Ishikawa (cell line): ENCODE measurements around the gene AURKB.

Source experiments
- CEBPB ChIP-seq: IDR thresholded peaks from 2 replicates; pipeline ENCODE4 v1.6.1; 2012
- CREB1 ChIP-seq: IDR thresholded peaks from 2 replicates; pipeline ENCODE4 v1.6.1; 2012; ENCODE audit warnings: low read depth
- EGR1 ChIP-seq: IDR thresholded peaks from 2 replicates; pipeline ENCODE4 v1.6.1; 2012
- EP300 ChIP-seq: IDR thresholded peaks from 2 replicates; pipeline ENCODE4 v1.6.1; 2012; ENCODE audit warnings: borderline replicate concordance
- FOXM1 ChIP-seq: IDR thresholded peaks from 2 replicates; pipeline ENCODE4 v1.6.1; 2012; ENCODE audit warnings: low read depth, borderline replicate concordance
- MAX ChIP-seq: IDR thresholded peaks from 2 replicates; pipeline ENCODE4 v1.6.1; 2012
- NFIC ChIP-seq: IDR thresholded peaks from 2 replicates; pipeline ENCODE4 v1.6.1; 2012
- RAD21 ChIP-seq: IDR thresholded peaks from 2 replicates; pipeline ENCODE4 v1.6.1; 2012; ENCODE audit warnings: low read depth
- REST ChIP-seq: IDR thresholded peaks from 2 replicates; pipeline ENCODE4 v1.6.1; 2012; ENCODE audit warnings: low read depth, mild to moderate bottlenecking
- TAF1 ChIP-seq: IDR thresholded peaks from 2 replicates; pipeline ENCODE4 v1.6.1; 2012; ENCODE audit warnings: low read depth, mild to moderate bottlenecking
- TCF12 ChIP-seq: IDR thresholded peaks from 2 replicates; pipeline ENCODE4 v1.6.1; 2012; ENCODE audit warnings: low read depth
- TEAD4 ChIP-seq: IDR thresholded peaks from 2 replicates; pipeline ENCODE4 v1.6.1; 2012
- USF1 ChIP-seq: IDR thresholded peaks from 2 replicates; pipeline ENCODE4 v1.6.1; 2012
- YY1 ChIP-seq: IDR thresholded peaks from 2 replicates; pipeline ENCODE4 v1.6.1; 2012; ENCODE audit warnings: low read depth
- ZBTB7A ChIP-seq: IDR thresholded peaks from 2 replicates; pipeline ENCODE4 v1.6.1; 2012; ENCODE audit warnings: low read depth

Gene AURKB

GRCh38 chr17:8244768-8245167 is 34.4 kb upstream of the AURKB start:
- TF ChIP-seq USF1 (no peak), EGR1 (no peak), NFIC (no peak), FOXM1 (no peak), TAF1 (no peak), CREB1 (no peak), CEBPB (no peak), YY1 (no peak)

- TF ChIP-seq TEAD4 (no peak), EGR1 (no peak), TAF1 (no peak), CEBPB (no peak), TCF12 (no peak), REST (no peak), FOXM1 (no peak), CREB1 (no peak), NFIC (no peak), ZBTB7A (no peak), YY1 (no peak), USF1 (no peak), RAD21 (no peak)
Observed at GRCh38 chr17:8243827-8244226, 33.5 kb upstream of the AURKB start.

GRCh38 chr17:8237886-8238285 is 27.5 kb upstream of the AURKB start:
- TF ChIP-seq FOXM1 (no peak), RAD21 (no peak), REST (no peak), CREB1 (no peak), EP300 (no peak), NFIC (no peak), TEAD4 (no peak)

GRCh38 chr17:8237175-8237574 is 26.8 kb upstream of the AURKB start:
- no peak for TF ChIP-seq TEAD4
- TF ChIP-seq FOXM1: no peak
- TF ChIP-seq EP300: no peak
- TF ChIP-seq REST: no peak
- TF ChIP-seq CREB1: no peak
- TF ChIP-seq CEBPB: no peak
- TF ChIP-seq YY1: no peak
- no peak for TF ChIP-seq MAX
- TF ChIP-seq ZBTB7A: no peak
- TF ChIP-seq RAD21: no peak
- TF ChIP-seq NFIC: no peak
- no peak for TF ChIP-seq EGR1
- TF ChIP-seq TCF12: no peak
- TF ChIP-seq TAF1: no peak
- TF ChIP-seq USF1: no peak

GRCh38 chr17:8235676-8236075 is 25.3 kb upstream of the AURKB start:
- no peak for TF ChIP-seq FOXM1
- TF ChIP-seq TCF12: no peak
- no peak for TF ChIP-seq TEAD4
- no peak for TF ChIP-seq TAF1
- no peak for TF ChIP-seq USF1
- TF ChIP-seq YY1: no peak
- TF ChIP-seq ZBTB7A: no peak
- TF ChIP-seq EGR1: no peak
- no peak for TF ChIP-seq MAX
- no peak for TF ChIP-seq CEBPB
- no peak for TF ChIP-seq NFIC
- TF ChIP-seq EP300: no peak
- no peak for TF ChIP-seq CREB1
